ENCODE measurements around the gene THSD4.

DNA sequence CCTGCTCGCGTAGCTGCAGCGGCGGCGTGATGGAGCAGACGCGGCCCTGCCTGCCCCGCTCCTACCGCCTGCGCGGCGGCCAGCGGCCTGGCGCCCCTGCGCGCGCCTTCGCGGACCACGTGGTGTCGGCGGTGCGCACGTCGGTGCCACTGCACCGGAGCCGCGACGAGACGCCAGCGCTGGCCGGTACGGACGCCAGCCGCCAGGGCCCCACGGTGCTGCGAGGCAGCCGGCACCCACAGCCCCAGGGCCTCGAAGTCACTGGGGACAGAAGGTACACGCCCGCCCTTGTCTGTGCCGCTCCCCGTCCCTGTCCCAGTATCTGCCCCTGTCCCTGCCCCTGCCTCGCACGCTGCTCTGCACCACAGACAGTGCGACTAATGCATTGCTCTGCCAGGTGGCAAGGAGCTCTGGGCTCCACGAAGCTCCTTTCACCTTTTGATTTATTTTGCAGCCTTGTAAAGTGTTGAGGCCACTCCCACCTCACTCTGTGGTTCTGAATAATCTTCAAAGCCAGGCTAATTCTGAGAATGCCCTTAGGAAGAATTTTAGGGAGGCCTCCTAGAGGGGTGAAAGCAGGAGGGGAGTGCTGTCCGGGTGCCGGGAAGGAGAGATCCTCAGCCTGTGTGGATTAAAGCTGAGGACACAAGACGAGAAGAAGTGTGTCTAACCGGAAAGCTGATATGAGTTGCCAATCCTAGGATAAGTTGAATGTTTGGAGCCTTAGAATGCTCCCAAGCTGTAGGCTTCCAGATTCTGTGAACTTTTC lies 100.0 kb downstream of the THSD4 start:
- TF ChIP-seq, protein P1, sequence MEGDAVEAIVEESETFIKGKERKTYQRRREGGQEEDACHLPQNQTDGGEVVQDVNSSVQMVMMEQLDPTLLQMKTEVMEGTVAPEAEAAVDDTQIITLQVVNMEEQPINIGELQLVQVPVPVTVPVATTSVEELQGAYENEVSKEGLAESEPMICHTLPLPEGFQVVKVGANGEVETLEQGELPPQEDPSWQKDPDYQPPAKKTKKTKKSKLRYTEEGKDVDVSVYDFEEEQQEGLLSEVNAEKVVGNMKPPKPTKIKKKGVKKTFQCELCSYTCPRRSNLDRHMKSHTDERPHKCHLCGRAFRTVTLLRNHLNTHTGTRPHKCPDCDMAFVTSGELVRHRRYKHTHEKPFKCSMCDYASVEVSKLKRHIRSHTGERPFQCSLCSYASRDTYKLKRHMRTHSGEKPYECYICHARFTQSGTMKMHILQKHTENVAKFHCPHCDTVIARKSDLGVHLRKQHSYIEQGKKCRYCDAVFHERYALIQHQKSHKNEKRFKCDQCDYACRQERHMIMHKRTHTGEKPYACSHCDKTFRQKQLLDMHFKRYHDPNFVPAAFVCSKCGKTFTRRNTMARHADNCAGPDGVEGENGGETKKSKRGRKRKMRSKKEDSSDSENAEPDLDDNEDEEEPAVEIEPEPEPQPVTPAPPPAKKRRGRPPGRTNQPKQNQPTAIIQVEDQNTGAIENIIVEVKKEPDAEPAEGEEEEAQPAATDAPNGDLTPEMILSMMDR (conservative IDR thresholded peaks at IDR 0.05), result no peak
- TF ChIP-seq EZH2 (IDR thresholded peaks at IDR 0.05; ENCODE audit: low read depth), result no peak
